ENCODE data around the gene TMEM95. TPM values are rescaled to one million over a fixed set of nuclear protein-coding genes. Genes with fewer than 3 reads are reported as not detected.
A peak's percentile ranks its signal among the peaks of the same experiment; 100 is the strongest.

The TMEM95 gene
- total and polyA plus RNA-seq, 2 of the 8 experiments (the other 6 are each of a cell fraction or from before 2014, with no cell fraction given), result not detected

DNA sequence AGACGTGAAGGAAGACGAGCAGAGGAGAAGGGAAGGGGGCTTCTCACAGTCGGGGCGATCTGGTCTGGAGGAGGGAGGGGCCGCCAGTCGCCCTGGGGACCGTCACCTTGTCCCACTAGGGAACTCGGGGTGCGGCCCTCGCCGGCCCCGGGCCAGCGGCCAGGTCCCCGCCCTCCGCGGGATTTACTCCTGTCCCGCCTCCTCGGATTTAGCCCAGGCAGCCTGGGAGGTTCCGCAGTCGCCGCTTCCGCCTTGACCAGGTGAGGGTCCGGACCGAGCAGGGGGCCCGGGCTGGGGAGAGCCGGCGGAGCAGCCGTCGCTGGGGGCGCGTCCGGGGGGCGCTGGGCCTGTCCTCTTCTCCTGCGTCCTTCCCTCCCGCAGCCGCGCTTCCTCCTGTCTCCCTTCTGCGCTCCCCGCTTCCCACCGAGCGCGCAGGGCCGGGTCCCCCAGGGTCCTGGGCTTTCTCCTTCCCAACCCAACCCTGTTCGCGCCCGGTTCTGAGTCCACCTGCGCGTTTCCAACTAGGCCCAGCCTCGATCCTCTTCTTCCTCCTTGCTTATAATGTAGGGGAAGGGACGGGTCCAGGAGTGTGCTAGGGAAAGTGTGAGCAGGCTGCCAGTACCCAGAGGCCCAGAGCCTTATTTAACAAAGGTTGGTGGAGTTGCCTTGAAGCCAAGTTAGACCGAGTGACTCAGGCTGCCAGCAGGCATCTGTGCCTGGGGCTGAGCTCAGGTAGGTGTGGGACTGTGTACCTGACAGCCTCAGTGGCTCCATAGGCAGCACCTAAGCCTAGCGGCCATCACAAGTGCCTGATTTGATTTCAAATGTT is 26.1 kb downstream of the TMEM95 start, which contains the start of gene TNK1:
TNK1 (plus strand) TSS at position 235 of the 829 bp plus-strand sequence. CDS start 1,838 bp downstream, outside the sequence.
- FAIRE-seq, result peak; percentile 45
- Histone ChIP-seq H3K4me3 (ENCODE audit: extremely low read depth in 1 of 4, insufficient read depth in 2 of 4, low read depth in 3 of 4, low read length in 4 of 4) (peak within 1 kb of the TSS; percentile 37 to 72 (median 56)), H3K79me2 (ENCODE audit: control insufficient read depth in 1 of 2, insufficient read depth in 2 of 2, low read length in 2 of 2) (no peaks in the 10 kb centered on the region), H3K18ac (ENCODE audit: extremely low read depth, low read length) (peak within 1 kb of the TSS; percentile 87), H2BK20ac (ENCODE audit: low read length) (no peak within 1 kb of the TSS), H3K27ac (ENCODE audit: low read depth, low read length) (no peak within 1 kb of the TSS), H3K27me3 (replicated peaks in 1 of 4; ENCODE audit: control insufficient read depth in 3 of 4, extremely low read depth in 1 of 4, insufficient read depth in 3 of 4, low read length in 3 of 4) (peaks cover 0 to 39% (median 29%) of the 10 kb centered on the region in 4 experiments; a peak in 6 of 7 replicates), H2BK15ac (ENCODE audit: low read length) (peak within 1 kb of the TSS; percentile 88; the same call in 1 of the 2 replicates), H4K20me1 (replicated peaks in 1 of 2; ENCODE audit: control insufficient read depth in 1 of 2, insufficient read depth in 2 of 2, low read length in 2 of 2) (peaks cover 0 to 8% of the 10 kb centered on the region in 2 experiments), H2AK5ac (ENCODE audit: low read depth, low read length) (no peak within 1 kb of the TSS), H3K4ac (replicated peaks; ENCODE audit: insufficient read length, low read depth, low read length) (no peak within 1 kb of the TSS), H3K79me1 (ENCODE audit: low read depth, low read length) (peaks cover 3% of the 10 kb centered on the region; the same call in 1 of the 2 replicates), H3K4me1 (replicated peaks in 1 of 4; ENCODE audit: control insufficient read depth in 3 of 4, insufficient read depth in 4 of 4, low read length in 3 of 4) (peaks cover 0 to 17% (median 10%) of the 10 kb centered on the region in 4 experiments; a peak in 6 of 7 replicates), H3K23me2 (ENCODE audit: low read depth, low read length) (peaks cover 12% of the 10 kb centered on the region; the same call in 1 of the 2 replicates), H4K5ac (ENCODE audit: insufficient read length, low read depth, low read length) (peak within 1 kb of the TSS; percentile 21), H4K8ac (ENCODE audit: extremely low read depth, insufficient read depth, low read length) (peak within 1 kb of the TSS; percentile 59), H3K9ac (replicated peaks in 1 of 4; ENCODE audit: extremely low read depth in 1 of 4, low read depth in 3 of 4, low read length in 3 of 4) (peak within 1 kb of the TSS in 2 of 4 experiments; percentile 40 to 43; a peak in 2 of 7 replicates), H3K36me3 (ENCODE audit: control insufficient read depth in 2 of 4, insufficient read depth in 4 of 4, low read length in 3 of 4) (no peaks in the 10 kb centered on the region), H2BK120ac (replicated peaks; ENCODE audit: low read depth, low read length) (no peak within 1 kb of the TSS), H4K91ac (replicated peaks; ENCODE audit: insufficient read length, low read length) (no peak within 1 kb of the TSS), H2AFZ (ENCODE audit: low read length) (peak within 1 kb of the TSS; percentile 73; the same call in 1 of the 2 replicates), H3K4me2 (ENCODE audit: insufficient read depth in 1 of 2, low read depth in 2 of 2, low read length in 2 of 2) (peak within 1 kb of the TSS; percentile 66 to 83), H3K14ac (ENCODE audit: insufficient read length) (no peak within 1 kb of the TSS), H3K9me3 (ENCODE audit: insufficient read depth in 2 of 2, low read depth in 1 of 2, low read length in 1 of 2) (peaks cover 0 to 7% of the 10 kb centered on the region in 2 experiments; a peak in 1 of 4 replicates), H2BK5ac (ENCODE audit: low read depth, low read length) (peak within 1 kb of the TSS; percentile 44; the same call in 1 of the 2 replicates), H3K23ac (ENCODE audit: insufficient read length) (no peak within 1 kb of the TSS), H2BK12ac (ENCODE audit: low read depth, low read length) (peak within 1 kb of the TSS; percentile 82; the same call in 1 of the 2 replicates), H3K56ac (replicated peaks; ENCODE audit: insufficient read length, low read depth, low read length) (no peak within 1 kb of the TSS)
- WGBS, 2 experiments (ENCODE audit: extremely low coverage in 1 of 2, insufficient coverage in 1 of 2, insufficient read length in 1 of 2, insufficient replicate concordance in 2 of 2, low coverage in 1 of 2, low lambda C conversion rate in 2 of 2, missing lambda C conversion rate in 1 of 2), result 4% methylated on average over 29 of the region's 52 CpGs; no CpG with 5 or more reads in 1 of the 2 experiments
- POLR2A ChIA-PET (ENCODE audit: partially characterized antibody), result interaction anchor here (0.7 to 1.7 kb wide), 20 partner anchors 7 to 270 kb away, joined by 3 to 6 read pairs (median 4); partner anchors contain the start of genes ATP1B2, PLSCR3, TMEM95 and ZBTB4
- CTCF ChIA-PET (ENCODE audit: partially characterized antibody), result interaction anchor here (0.6 to 1.5 kb wide), 7 partner anchors 18 to 180 kb away, joined by 3 to 4 read pairs (median 3); partner anchors contain the start of genes NEURL4 and TMEM256
- peak in 1 of 2 experiments; percentile 82 for DNase-seq (ENCODE audit: low read depth in 1 of 2, low spot score in 2 of 2)
- TF ChIP-seq KDM1A (IDR thresholded peaks at IDR 0.05; ENCODE audit: borderline replicate concordance, low read length) (no peak), FOSL1 (IDR thresholded peaks at IDR 0.05; ENCODE audit: insufficient read depth, low read depth, low read length) (no peak), NRF1 (IDR thresholded peaks at IDR 0.05; ENCODE audit: low read depth, low read length) (no peak), RNF2 (IDR thresholded peaks at IDR 0.05; ENCODE audit: borderline replicate concordance, low read depth, low read length, missing control alignments, poor library complexity, severe bottlenecking) (no peak), CTBP2 (IDR thresholded peaks at IDR 0.05; ENCODE audit: borderline replicate concordance, insufficient read depth, insufficient read length, low read length) (no peak), CHD2 (IDR thresholded peaks at IDR 0.05; ENCODE audit: low read length) (no peak), SIRT6 (IDR thresholded peaks at IDR 0.05; ENCODE audit: low read length) (no peak), YY1 (IDR thresholded peaks at IDR 0.05; ENCODE audit: low read depth, low read length) (no peak), RXRA (IDR thresholded peaks at IDR 0.05; ENCODE audit: insufficient read depth, low read depth, low read length) (no peak)

All from H1 (cell line).